Measurements from ENCODE around the gene CFAP68. TPM values are rescaled to one million over a fixed set of nuclear protein-coding genes. Genes with fewer than 3 reads are reported as not detected.

Gene CFAP68
- total RNA-seq = 10 to 100 TPM in 2 of 4 donors, 1 to 10 TPM in 2; 6.6 to 17.7 (median 11.8) TPM
- polyA plus RNA-seq = 1 to 10 TPM; 4.4 to 7.6 (median 4.8) TPM
- long read RNA-seq, donor 1, partial matches to known transcripts = 0 of 5 reads
- long read RNA-seq, donor 1, other reads (novel, unspliced or antisense) = 0 of 5 reads
- long read RNA-seq, donor 2, partial matches to known transcripts = 0 of 2 reads
- long read RNA-seq, donor 2, other reads (novel, unspliced or antisense) = 0 of 2 reads

- intact Hi-C loops (cut with DNase I) = loop anchor here (5.0 kb wide), 4 partner anchors 33 to 103 kb away; partner anchors contain the start of genes CRYAB (in 2 of the 2) and HSPB2 (in 2 of the 2)
- TF ChIP-seq CTCF (IDR thresholded peaks at IDR 0.05) = peak; percentile 95
- ATAC-seq = peak; percentile 93 to 94 (median 94)
- peak; percentile 94 to 98 for DNase-seq
- peak within 1 kb of the TSS; percentile 70 for H3K4me3 ChIP-seq
- no peaks in the 10 kb centered on the region for H3K27me3 ChIP-seq (ENCODE audit: insufficient read depth in 3 of 3, low read length in 2 of 3)
- peaks cover 4% of the 10 kb centered on the region for H3K4me1 ChIP-seq
- peak within 1 kb of the TSS; percentile 94 for H3K27ac ChIP-seq
- peaks cover 0 to 7% of the 10 kb centered on the region in 2 donors for H3K36me3 ChIP-seq (ENCODE audit: insufficient read depth in 1 of 2, low read depth in 1 of 2)
- no peaks in the 10 kb centered on the region for H3K9me3 ChIP-seq
- WGBS, 3 donors = 0% methylated on average over 50 to 55 of the region's 55 CpGs
Measured at GRCh38 chr11:111878849-111879636, at the start of gene CFAP68, which contains the start of gene FDXACB1. TSS of gene CFAP68 (plus strand) at chr11:111879541. CDS start at chr11:111879561, 20 bp downstream. TSS of gene FDXACB1 (minus strand) at chr11:111879165. CDS start at chr11:111879132, 33 bp downstream.

GRCh38 chr11:111833524-111833923 is 45.8 kb upstream of the CFAP68 start:
- peak overlapping the region; percentile 30 for H3K27ac ChIP-seq
- peak in 1 of 4 donors; percentile 18 for ATAC-seq
- 50 to 70% (median 56%) methylated on average over 4 of the region's 4 CpGs for WGBS, 3 donors
- no peak overlapping the region for H3K4me3 ChIP-seq
- intact Hi-C loops (cut with DNase I) = no loop called here
- TF ChIP-seq CTCF (IDR thresholded peaks at IDR 0.05) = no peak
- peaks cover 6 to 46% of the 10 kb centered on the region in 2 donors for H3K36me3 ChIP-seq (ENCODE audit: insufficient read depth in 1 of 2, low read depth in 1 of 2)
- no peaks in the 10 kb centered on the region for H3K9me3 ChIP-seq
- H3K4me1 ChIP-seq = peaks cover 37% of the 10 kb centered on the region
- DNase-seq = no peak
- H3K27me3 ChIP-seq (ENCODE audit: insufficient read depth in 3 of 3, low read length in 2 of 3) = no peaks in the 10 kb centered on the region

DNA sequence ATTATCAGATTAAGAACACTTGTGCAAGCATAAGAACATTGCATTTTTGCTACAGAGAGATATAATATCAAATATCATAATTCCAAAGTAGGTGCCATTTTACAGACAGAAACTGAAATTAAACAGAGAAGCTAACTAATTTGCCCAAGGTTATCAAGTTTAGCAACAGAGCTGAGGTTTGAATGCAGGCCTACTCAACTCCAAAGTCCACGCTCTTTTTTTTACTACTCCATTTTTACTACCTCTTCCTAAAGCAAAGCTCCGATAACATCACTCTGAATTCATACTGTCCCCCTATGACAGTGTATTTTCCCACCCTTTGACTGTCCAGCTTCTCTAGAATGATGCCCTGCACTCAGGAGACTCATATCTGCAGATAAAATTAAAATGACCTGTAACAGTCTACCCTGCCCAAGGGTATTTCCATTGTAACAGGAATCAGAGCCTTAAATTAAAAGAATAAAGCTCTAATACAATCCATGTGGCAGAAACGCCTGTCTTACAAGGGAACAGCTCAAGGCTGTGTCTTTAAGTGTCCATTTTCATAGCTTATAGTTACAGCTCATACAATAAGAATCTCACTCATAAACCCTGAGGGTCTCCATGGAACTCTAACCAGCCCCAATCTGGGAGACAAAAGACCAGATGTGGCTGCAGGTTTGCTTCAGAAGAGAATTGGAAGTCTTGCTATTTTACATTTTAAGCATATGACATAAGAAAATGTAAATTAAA is 44.7 kb upstream of the CFAP68 start:
- Histone ChIP-seq H3K9me3 (no peaks in the 10 kb centered on the region), H3K4me1 (peaks cover 38% of the 10 kb centered on the region), H3K27me3 (ENCODE audit: insufficient read depth in 3 of 3, low read length in 2 of 3) (no peaks in the 10 kb centered on the region), H3K27ac (peak overlapping the region; percentile 83), H3K36me3 (ENCODE audit: insufficient read depth in 1 of 2, low read depth in 1 of 2) (peaks cover 6 to 46% of the 10 kb centered on the region in 2 donors), H3K4me3 (no peak overlapping the region)
- ATAC-seq (no peak), DNase-seq (no peak)
- 83 to 92% (median 90%) methylated on average over 3 of the region's 3 CpGs for WGBS, 3 donors
- intact Hi-C loops (cut with DNase I) = no loop called here
- TF ChIP-seq CTCF (IDR thresholded peaks at IDR 0.05) = no peak

DNA sequence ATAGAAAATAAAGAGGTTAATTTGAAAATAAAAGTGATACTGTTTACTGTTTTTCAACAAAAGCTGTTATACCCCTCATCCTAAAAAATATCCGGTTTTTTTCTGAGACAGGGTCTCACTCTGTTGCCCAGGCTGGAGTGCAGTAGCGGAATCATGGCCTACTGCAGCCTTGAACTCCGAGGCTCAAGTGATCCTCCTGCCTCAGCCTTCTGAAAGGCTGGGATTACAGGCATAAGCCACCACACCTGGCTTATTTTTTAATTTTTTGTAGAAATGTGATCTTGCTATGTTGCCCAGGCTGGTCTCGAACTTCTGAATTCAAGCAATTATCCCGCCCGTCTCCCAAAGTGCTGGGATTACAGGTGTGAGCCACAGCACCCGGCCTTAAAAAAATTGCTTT is 43.7 kb upstream of the CFAP68 start:
- Histone ChIP-seq H3K4me1 (peaks cover 49% of the 10 kb centered on the region), H3K27me3 (ENCODE audit: insufficient read depth in 3 of 3, low read length in 2 of 3) (no peaks in the 10 kb centered on the region), H3K27ac (peak overlapping the region; percentile 83), H3K9me3 (no peaks in the 10 kb centered on the region), H3K4me3 (no peak overlapping the region), H3K36me3 (ENCODE audit: insufficient read depth in 1 of 2, low read depth in 1 of 2) (peaks cover 6 to 44% of the 10 kb centered on the region in 2 donors)
- 92 to 95% (median 94%) methylated on average over 7 of the region's 7 CpGs for WGBS, 3 donors
- no peak for ATAC-seq
- intact Hi-C loops (cut with DNase I) = no loop called here
- TF ChIP-seq CTCF (IDR thresholded peaks at IDR 0.05) = no peak
- DNase-seq = no peak

Data from psoas muscle (tissue), 8 donors.